CD4-positive, alpha-beta T cell treated with Interferon alpha-2 for 1 hour (primary cell): Measurements from ENCODE around the gene INPPL1.
A peak's percentile ranks its signal among the peaks of the same experiment; 100 is the strongest.

Source experiments
- DNase-seq, 2 donors: peaks; one replicate each; pipeline ENCODE4 v3.0.0-alpha.2; 2020 to 2022

INPPL1 gene

GRCh38 chr11:72220696-72221363 lies 3.7 kb upstream of the INPPL1 start:
- DNase-seq: no peak

- DNase-seq: no peak
Observed at GRCh38 chr11:72221386-72222075, 3.0 kb upstream of the INPPL1 start.

GRCh38 chr11:72222106-72222891 lies 2.3 kb upstream of the INPPL1 start:
- no peak for DNase-seq

GRCh38 chr11:72222907-72223614 lies 1.5 kb upstream of the INPPL1 start:
- peak; percentile 92 to 95 for DNase-seq

GRCh38 chr11:72223615-72224563 lies 678 bp upstream of the INPPL1 start:
- DNase-seq: peak; percentile 42 to 61

GRCh38 chr11:72225411-72225951 lies 914 bp downstream of the INPPL1 start:
- peak in 1 of 2 donors; percentile 47 for DNase-seq

GRCh38 chr11:72226701-72227100 lies 2.1 kb downstream of the INPPL1 start:
- DNase-seq: no peak

- no peak for DNase-seq
Observed at GRCh38 chr11:72227316-72228228, 3.0 kb downstream of the INPPL1 start.

- no peak for DNase-seq
Observed at GRCh38 chr11:72228229-72228843, 3.8 kb downstream of the INPPL1 start.

GRCh38 chr11:72228844-72229231 lies 4.3 kb downstream of the INPPL1 start:
- no peak for DNase-seq

GRCh38 chr11:72229336-72229924 lies 4.9 kb downstream of the INPPL1 start:
- no peak for DNase-seq

- no peak for DNase-seq
Observed at GRCh38 chr11:72229925-72230763, 5.6 kb downstream of the INPPL1 start.

- DNase-seq: no peak
Observed at GRCh38 chr11:72230764-72231365, 6.3 kb downstream of the INPPL1 start.

GRCh38 chr11:72231396-72232259 lies 7.1 kb downstream of the INPPL1 start:
- DNase-seq: no peak

- DNase-seq: no peak
Observed at GRCh38 chr11:72232260-72233055, 7.9 kb downstream of the INPPL1 start.

- DNase-seq: no peak
Observed at GRCh38 chr11:72233056-72233772, 8.6 kb downstream of the INPPL1 start.
